GM12878 (cell line): ENCODE results near the gene ARHGEF6. TPM values are rescaled to one million over a fixed set of nuclear protein-coding genes. Genes with fewer than 3 reads are reported as not detected.

Source experiments
- ATAC-seq: fragments of 200-7000 bp; cut with Tn5 transposase; 3 replicates; pipeline ENCODE4 v1.9.1; 2020; ENCODE audit warnings: mild to moderate bottlenecking, moderate library complexity
- BruUV-seq: library from RNA; stranded (reverse); fragments of 400-500 nt; replicated peaks from 2 replicates; lab custom pipeline; 2021; lab: Mats Ljungman, UMichigan
- CTCF ChIA-PET: fragments of 300-600 bp; sonication (Branson Sonifier 250); formaldehyde crosslinking; extraction: SDS; loops from one replicate; lab custom pipeline; 2021; ENCODE audit warnings: inconsistent platforms; lab: Yijun Ruan, JAX
- POLR2A ChIA-PET: fragments of 350-600 bp; formaldehyde crosslinking; extraction: SDS; loops from one replicate; lab custom pipeline; 2021; ENCODE audit warnings: inconsistent platforms; lab: Charles Lee
- RAD21 ChIA-PET: fragments of 300-600 bp; sonication (Branson Sonifier 250); formaldehyde crosslinking; loops from one replicate; lab custom pipeline; 2023; ENCODE audit warnings: antibody characterized with exemption; ENCODE audit not compliant: unreplicated experiment; lab: Charles Lee
- SMC1A ChIA-PET: fragments of 300-600 bp; sonication (Branson Sonifier 250); formaldehyde crosslinking; loops from one replicate; lab custom pipeline; 2023; ENCODE audit not compliant: unreplicated experiment, uncharacterized antibody; lab: Charles Lee
- DNase-seq: peaks from one replicate; pipeline ENCODE4 v3.0.0-alpha.2; 2011; ENCODE audit warnings: low read depth, low spot score
- FAIRE-seq: peaks from 3 replicates; lab custom pipeline; 2011; peaks lifted over from hg19 to GRCh38; lab: Jason Lieb, UNC
- H2AFZ ChIP-seq: 2 replicates; pipeline ENCODE4 v1.6.0; 2011; ENCODE audit warnings: low read depth, low read length, control low read depth; ENCODE audit not compliant: control insufficient read depth
- H3K27ac ChIP-seq: 2 replicates; pipeline ENCODE4 v1.5.1; 2011; ENCODE audit warnings: control low read depth; ENCODE audit not compliant: control insufficient read depth, insufficient read depth
- H3K27me3 ChIP-seq, 2 experiments: replicated peaks in 1 of 2; 2 replicates each; pipeline versions ENCODE4 v1.6.0 to v1.6.1; 2011; ENCODE audit warnings: low read length in 1 of 2; ENCODE audit not compliant: control insufficient read depth in 2 of 2, insufficient read depth in 2 of 2
- H3K36me3 ChIP-seq, 2 experiments: 2 replicates each; pipeline ENCODE4 v1.5.1; 2011; ENCODE audit warnings: low read length in 1 of 2; ENCODE audit not compliant: control insufficient read depth in 2 of 2, insufficient read depth in 2 of 2
- H3K4me1 ChIP-seq: 2 replicates; pipeline ENCODE4 v1.6.1; 2011; ENCODE audit warnings: mild to moderate bottlenecking, low read length, moderate library complexity, mixed read lengths; ENCODE audit not compliant: control insufficient read depth, insufficient read depth
- H3K4me2 ChIP-seq: 2 replicates; pipeline ENCODE4 v1.6.0; 2011; ENCODE audit warnings: control low read depth; ENCODE audit not compliant: control insufficient read depth, insufficient read depth
- H3K4me3 ChIP-seq: fragments of 200-600 bp; sonication (generic); 2 replicates; pipeline ENCODE4 v1.5.1; 2016
- H3K79me2 ChIP-seq: 2 replicates; pipeline ENCODE4 v1.6.0; 2011; ENCODE audit warnings: low read length; ENCODE audit not compliant: control insufficient read depth, insufficient read depth
- H3K9ac ChIP-seq: 2 replicates; pipeline ENCODE4 v1.8.0; 2011; ENCODE audit warnings: low read length, control low read depth, mixed read lengths; ENCODE audit not compliant: control insufficient read depth, insufficient read depth
- H3K9me3 ChIP-seq: replicated peaks from 3 replicates; pipeline ENCODE4 v1.5.1; 2011; ENCODE audit warnings: mild to moderate bottlenecking, low read length; ENCODE audit not compliant: control insufficient read depth, insufficient read depth
- H4K20me1 ChIP-seq: 2 replicates; pipeline ENCODE4 v1.6.0; 2011; ENCODE audit not compliant: control insufficient read depth, insufficient read depth
- CBFB ChIP-seq: IDR thresholded peaks from 2 replicates; pipeline ENCODE4 v1.6.1; 2016; ENCODE audit warnings: antibody characterized with exemption, low read depth
- CBX3 ChIP-seq: fragments of 200-600 bp; sonication (generic); IDR thresholded peaks from 2 replicates; pipeline ENCODE4 v1.6.1; 2016; ENCODE audit warnings: low read depth, borderline replicate concordance
- EED ChIP-seq: sonication (generic); IDR thresholded peaks from 2 replicates; pipeline ENCODE4 v1.6.1; 2016; ENCODE audit warnings: antibody characterized with exemption, low read depth
- EZH2 ChIP-seq: IDR thresholded peaks from 2 replicates; pipeline ENCODE4 v1.6.1; 2012; ENCODE audit warnings: low read depth, mild to moderate bottlenecking, control low read depth, inconsistent platforms, low read length, borderline replicate concordance; ENCODE audit not compliant: control insufficient read depth
- IRF4 ChIP-seq: IDR thresholded peaks from 2 replicates; pipeline ENCODE4 v1.6.1; 2011; ENCODE audit warnings: low read depth, low read length
- KAT2A ChIP-seq: conservative IDR thresholded peaks from 2 replicates; pipeline ENCODE4 v1.6.1; 2011; ENCODE audit warnings: low read depth, low read length; ENCODE audit not compliant: control insufficient read depth
- NFIC ChIP-seq: IDR thresholded peaks from 2 replicates; pipeline ENCODE4 v1.6.1; 2012; ENCODE audit warnings: low read depth, mild to moderate bottlenecking, inconsistent platforms, low read length, moderate library complexity
- PAX8 ChIP-seq: fragments of 450-650 bp; IDR thresholded peaks from 2 replicates; pipeline ENCODE4 v1.6.1; 2017; ENCODE audit warnings: mild to moderate bottlenecking, moderate library complexity
- RFX5 ChIP-seq: IDR thresholded peaks from 2 replicates; pipeline ENCODE4 v1.6.1; 2011; ENCODE audit warnings: low read depth, low read length, improper control_type of control experiment
- STAT1 ChIP-seq: fragments of 450-650 bp; conservative IDR thresholded peaks from 2 replicates; pipeline ENCODE4 v1.6.1; 2014; ENCODE audit warnings: antibody characterized with exemption, mild to moderate bottlenecking
- ZBED1 ChIP-seq: IDR thresholded peaks from 2 replicates; pipeline ENCODE4 v1.6.1; 2016; ENCODE audit warnings: borderline replicate concordance
- WGBS: methylation state at CpG from one replicate; pipeline ENCODE4 v1.1.6; 2016; ENCODE audit warnings: low lambda C conversion rate; ENCODE audit not compliant: insufficient replicate concordance, insufficient coverage; ENCODE audit errors: missing lambda C conversion rate; 5-methylcytosine and 5-hydroxymethylcytosine counted together
- in situ Hi-C: fragments of 300-500 bp; cut with MboI; formaldehyde crosslinking; loops from 9 replicates; pipeline ENCODE4 v1.14.3; 2018; ENCODE audit warnings: mixed read lengths
- intact Hi-C: fragments of 100-400 bp; cut with micrococcal nuclease; formaldehyde crosslinking; loops from one replicate; pipeline ENCODE4 v1.14.2; 2022; ENCODE audit not compliant: unreplicated experiment
- polyA plus RNA-seq, 11 experiments: library from polyadenylated mRNA; depleted of rRNA in 4 of 11; unstranded in 6 of 11; stranded (reverse) in 5 of 11; fragments of >200 nt; fragmentation: Nextera tagmentation in 4 of 11; fragmentation: Illumina TruSeq in 1 of 11; extraction: Ambion mirVana in 4 of 11; extraction: Trizol in 1 of 11; gene quantifications; 1 replicate in 1 of 11; 2 replicates in 10 of 11; pipeline versions ENCODE4 v1.2.1 to v1.2.3, GENCODE V29; 2011 to 2016; ENCODE audit warnings: inconsistent platforms in 2 of 11, missing spikeins in 2 of 11, low read depth in 1 of 11
- total RNA-seq, 4 experiments: library from RNA; depleted of rRNA in 3 of 4; stranded (reverse); fragments of >200 nt in 3 of 4; fragmentation: Illumina TruSeq in 1 of 4; extraction: Trizol in 1 of 4; gene quantifications; 2 replicates each; pipeline versions ENCODE4 v1.2.1 to v1.2.3, GENCODE V29; 2013 to 2021
- TF ChIP-seq, protein P1 (sequence below): fragments of 450-650 bp; IDR thresholded peaks from 2 replicates; pipeline ENCODE4 v1.6.1; 2018; ENCODE audit warnings: mild to moderate bottlenecking, low read depth, moderate library complexity; ENCODE audit not compliant: partially characterized antibody
- TF ChIP-seq, protein P2 (sequence below): IDR thresholded peaks from 2 replicates; pipeline ENCODE4 v1.6.1; 2011; ENCODE audit warnings: low read depth, mild to moderate bottlenecking, low read length, moderate library complexity, borderline replicate concordance; ENCODE audit errors: extremely low read depth

The ARHGEF6 gene
- total and polyA plus RNA-seq, 10 of the 15 experiments (the other 5 are each of a cell fraction or from before 2014, with no cell fraction given): 5.4 to 29.7 (median 18.0) TPM

GRCh38 chrX:136733613-136734012 is 47.1 kb downstream of the ARHGEF6 start (continued):
- TF ChIP-seq, protein P1, sequence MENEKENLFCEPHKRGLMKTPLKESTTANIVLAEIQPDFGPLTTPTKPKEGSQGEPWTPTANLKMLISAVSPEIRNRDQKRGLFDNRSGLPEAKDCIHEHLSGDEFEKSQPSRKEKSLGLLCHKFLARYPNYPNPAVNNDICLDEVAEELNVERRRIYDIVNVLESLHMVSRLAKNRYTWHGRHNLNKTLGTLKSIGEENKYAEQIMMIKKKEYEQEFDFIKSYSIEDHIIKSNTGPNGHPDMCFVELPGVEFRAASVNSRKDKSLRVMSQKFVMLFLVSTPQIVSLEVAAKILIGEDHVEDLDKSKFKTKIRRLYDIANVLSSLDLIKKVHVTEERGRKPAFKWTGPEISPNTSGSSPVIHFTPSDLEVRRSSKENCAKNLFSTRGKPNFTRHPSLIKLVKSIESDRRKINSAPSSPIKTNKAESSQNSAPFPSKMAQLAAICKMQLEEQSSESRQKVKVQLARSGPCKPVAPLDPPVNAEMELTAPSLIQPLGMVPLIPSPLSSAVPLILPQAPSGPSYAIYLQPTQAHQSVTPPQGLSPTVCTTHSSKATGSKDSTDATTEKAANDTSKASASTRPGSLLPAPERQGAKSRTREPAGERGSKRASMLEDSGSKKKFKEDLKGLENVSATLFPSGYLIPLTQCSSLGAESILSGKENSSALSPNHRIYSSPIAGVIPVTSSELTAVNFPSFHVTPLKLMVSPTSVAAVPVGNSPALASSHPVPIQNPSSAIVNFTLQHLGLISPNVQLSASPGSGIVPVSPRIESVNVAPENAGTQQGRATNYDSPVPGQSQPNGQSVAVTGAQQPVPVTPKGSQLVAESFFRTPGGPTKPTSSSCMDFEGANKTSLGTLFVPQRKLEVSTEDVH: no peak
- no peak for TF ChIP-seq CBFB
- TF ChIP-seq, protein P2, sequence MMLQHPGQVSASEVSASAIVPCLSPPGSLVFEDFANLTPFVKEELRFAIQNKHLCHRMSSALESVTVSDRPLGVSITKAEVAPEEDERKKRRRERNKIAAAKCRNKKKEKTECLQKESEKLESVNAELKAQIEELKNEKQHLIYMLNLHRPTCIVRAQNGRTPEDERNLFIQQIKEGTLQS: no peak

DNA sequence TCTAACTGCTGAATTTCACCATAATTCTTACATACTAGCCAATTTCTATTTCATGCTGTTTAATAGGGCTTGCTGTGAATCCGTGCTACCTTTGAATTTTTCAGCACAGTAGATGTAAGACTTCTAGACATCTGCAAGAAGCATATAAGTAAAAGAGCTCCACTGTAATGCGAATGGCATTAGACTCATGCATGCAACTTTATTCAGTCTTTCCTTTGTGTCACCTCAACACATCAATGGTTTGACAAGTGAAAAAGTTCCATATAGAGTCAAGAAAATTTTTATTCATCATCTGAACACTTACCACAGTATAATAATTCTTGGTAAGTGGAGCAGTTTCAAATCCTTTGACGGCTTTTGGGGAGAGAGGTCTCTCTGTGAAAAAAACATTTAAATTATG is 48.9 kb downstream of the ARHGEF6 start:
- POLR2A ChIA-PET: no interaction called here
- Histone ChIP-seq H2AFZ (no peak overlapping the region), H3K9me3 (no peaks in the 10 kb centered on the region), H3K4me3 (no peak overlapping the region), H3K27me3 (no peaks in the 10 kb centered on the region), H3K79me2 (no peaks in the 10 kb centered on the region), H3K36me3 (no peaks in the 10 kb centered on the region)
- SMC1A ChIA-PET: no interaction called here
- no peak for ATAC-seq
- CTCF ChIA-PET: no interaction called here
- WGBS: 77% methylated on average over 3 of the region's 3 CpGs
- no peak for TF ChIP-seq STAT1
- TF ChIP-seq EZH2: no peak
- no peak for TF ChIP-seq IRF4
- no peak for TF ChIP-seq CBX3
- TF ChIP-seq NFIC: no peak
- no peak for TF ChIP-seq KAT2A
- no peak for TF ChIP-seq PAX8
- no peak for TF ChIP-seq RFX5
- TF ChIP-seq ZBED1: no peak
- no peak for TF ChIP-seq EED
- TF ChIP-seq, all 136 proteins: peak for 0
- in situ Hi-C loops (no loop called here), intact Hi-C loops (no loop called here)
- Histone ChIP-seq H3K4me1 (no peaks in the 10 kb centered on the region), H3K4me2 (no peak overlapping the region), H4K20me1 (no peaks in the 10 kb centered on the region), H3K27ac (no peak overlapping the region), H3K9ac (no peak overlapping the region)
- DNase-seq (no peak), FAIRE-seq (no peak)
- RAD21 ChIA-PET: no interaction called here
- BruUV-seq: no TSS peak
